HepG2 (cell line): Measurements from ENCODE around the gene THADA. TPM values are rescaled to one million over a fixed set of nuclear protein-coding genes. Genes with fewer than 3 reads are reported as not detected.

Experiments
- ARNT ChIP-seq: fragments of 450-650 bp; IDR thresholded peaks from 2 replicates; pipeline ENCODE4 v1.6.1; 2017
- FOSL1 ChIP-seq: sonication (generic); formaldehyde crosslinking; IDR thresholded peaks from 2 replicates; pipeline ENCODE4 v1.9.0; 2021; ENCODE audit warnings: missing genetic modification reagents, borderline replicate concordance
- GMEB2 ChIP-seq: IDR thresholded peaks from 2 replicates; pipeline ENCODE4 v1.6.1; 2016; ENCODE audit warnings: missing biosample characterization, missing genetic modification reagents, low read depth
- HDAC6 ChIP-seq: fragments of 200-600 bp; sonication (generic); IDR thresholded peaks from 2 replicates; pipeline ENCODE4 v1.7.0; 2017; ENCODE audit warnings: mild to moderate bottlenecking, antibody characterized with exemption, low read length, low read depth
- HOXA9 ChIP-seq: sonication (generic); formaldehyde crosslinking; IDR thresholded peaks from 2 replicates; pipeline ENCODE4 v1.8.1; 2022; ENCODE audit warnings: missing genetic modification reagents, mild to moderate bottlenecking, moderate library complexity, borderline replicate concordance
- JARID2 ChIP-seq: sonication (generic); formaldehyde crosslinking; IDR thresholded peaks from 2 replicates; pipeline ENCODE4 v1.8.1; 2023; ENCODE audit warnings: missing genetic modification reagents, inconsistent platforms; ENCODE audit not compliant: insufficient replicate concordance
- KDM1A ChIP-seq: IDR thresholded peaks from 2 replicates; pipeline ENCODE4 v1.6.1; 2016; ENCODE audit warnings: missing compliant biosample characterization
- KDM5B ChIP-seq: sonication (generic); formaldehyde crosslinking; IDR thresholded peaks from 2 replicates; pipeline ENCODE4 v1.4.0; 2020; ENCODE audit warnings: missing genetic modification reagents, mild to moderate bottlenecking, borderline replicate concordance
- MED8 ChIP-seq: sonication (generic); formaldehyde crosslinking; IDR thresholded peaks from 2 replicates; pipeline ENCODE4 v1.8.1; 2023; ENCODE audit warnings: mild to moderate bottlenecking, missing genetic modification reagents; ENCODE audit not compliant: insufficient replicate concordance
- NR2F2 ChIP-seq: IDR thresholded peaks from 2 replicates; pipeline ENCODE4 v1.6.1; 2012; ENCODE audit warnings: low read depth, inconsistent platforms, borderline replicate concordance
- SAP130 ChIP-seq: IDR thresholded peaks from 2 replicates; pipeline ENCODE4 v1.6.1; 2016; ENCODE audit warnings: low read depth
- SP4 ChIP-seq: sonication (generic); formaldehyde crosslinking; IDR thresholded peaks from 2 replicates; pipeline ENCODE4 v1.8.1; 2023; ENCODE audit warnings: mild to moderate bottlenecking, missing genetic modification reagents
- SUZ12 ChIP-seq: fragments of 150-350 bp; IDR thresholded peaks from 2 replicates; pipeline ENCODE4 v1.6.1; 2014; ENCODE audit warnings: low read depth, low read length
- ZBTB33 ChIP-seq: sonication (generic); formaldehyde crosslinking; IDR thresholded peaks from 2 replicates; pipeline ENCODE4 v1.4.0; 2020; ENCODE audit warnings: missing genetic modification reagents
- ZBTB4 ChIP-seq: sonication (generic); formaldehyde crosslinking; IDR thresholded peaks from 2 replicates; pipeline ENCODE4 v1.4.0; 2020; ENCODE audit warnings: missing genetic modification reagents, mild to moderate bottlenecking, borderline replicate concordance
- ZMYM4 ChIP-seq: sonication (generic); formaldehyde crosslinking; IDR thresholded peaks from 2 replicates; pipeline ENCODE4 v1.8.1; 2023; ENCODE audit warnings: mild to moderate bottlenecking, missing genetic modification reagents
- ZNF101 ChIP-seq: sonication (generic); formaldehyde crosslinking; IDR thresholded peaks from 2 replicates; pipeline ENCODE4 v1.4.0; 2020; ENCODE audit warnings: mild to moderate bottlenecking, low read depth, missing genetic modification reagents, borderline replicate concordance
- ZNF749 ChIP-seq: sonication (generic); formaldehyde crosslinking; IDR thresholded peaks from 2 replicates; pipeline ENCODE4 v1.8.0; 2022; ENCODE audit warnings: mild to moderate bottlenecking, missing genetic modification reagents, moderate library complexity, borderline replicate concordance
- ZZZ3 ChIP-seq: sonication (generic); formaldehyde crosslinking; IDR thresholded peaks from 2 replicates; pipeline ENCODE4 v1.4.0; 2020; ENCODE audit warnings: missing genetic modification reagents, mild to moderate bottlenecking, borderline replicate concordance
- polyA plus RNA-seq, 8 experiments: library from polyadenylated mRNA; depleted of rRNA in 3 of 8; stranded (reverse) in 7 of 8; unstranded in 1 of 8; fragments of >200 nt; fragmentation: Illumina TruSeq in 4 of 8; extraction: Trizol in 4 of 8; gene quantifications; 2 replicates each; pipeline versions ENCODE4 v1.2.1 to v1.2.3, GENCODE V29; 2011 to 2016; ENCODE audit warnings: low read depth in 4 of 8, missing spikeins in 1 of 8, mixed read lengths in 1 of 8; ENCODE audit not compliant: insufficient read depth in 1 of 8
- total RNA-seq, 5 experiments: library from RNA; depleted of rRNA; stranded (reverse); fragments of >200 nt; fragmentation: Illumina TruSeq; extraction: Trizol; gene quantifications; 2 replicates each; pipeline ENCODE4 v1.2.3, GENCODE V29; 2016; ENCODE audit warnings: low read depth in 1 of 5

The THADA gene
- total and polyA plus RNA-seq, 2 of the 13 experiments (the other 11 are each of a cell fraction or from before 2014, with no cell fraction given) = 12.7 to 21.7 TPM

GRCh38 chr2:43221763-43222474, 373.9 kb downstream of the THADA start (continued):
- no peak for TF ChIP-seq GMEB2 (CRISPR knock-in tag)
- TF ChIP-seq KDM5B (CRISPR knock-in tag) = peak; percentile 40; the same call in 1 of the 2 replicates
- peak; percentile 99 for TF ChIP-seq SAP130 (CRISPR knock-in tag)
- peak; percentile 60 for TF ChIP-seq MED8 (CRISPR knock-in tag)
- TF ChIP-seq KDM1A (CRISPR knock-in tag) = no peak
- no peak; the same call in none of the 2 replicates for TF ChIP-seq HDAC6
- TF ChIP-seq ZBTB4 (CRISPR knock-in tag) = no peak; the same call in 1 of the 2 replicates
- TF ChIP-seq HOXA9 (CRISPR knock-in tag) = peak; percentile 74; the same call in 1 of the 2 replicates
- peak; percentile 45 for TF ChIP-seq JARID2 (CRISPR knock-in tag)
- TF ChIP-seq ZBTB33 (CRISPR knock-in tag) = no peak
- TF ChIP-seq FOSL1 (CRISPR knock-in tag) = peak; percentile 71; the same call in 1 of the 2 replicates
- TF ChIP-seq ZZZ3 (CRISPR knock-in tag) = no peak
- peak; percentile 57; the same call in 1 of the 2 replicates for TF ChIP-seq SP4
- no peak; the same call in 1 of the 2 replicates for TF ChIP-seq ZNF749 (CRISPR knock-in tag)
- no peak for TF ChIP-seq NR2F2
- TF ChIP-seq ZMYM4 (CRISPR knock-in tag) = peak; percentile 79; the same call in 1 of the 2 replicates
- no peak for TF ChIP-seq ARNT
- no peak for TF ChIP-seq SUZ12
- no peak for TF ChIP-seq ZNF101 (CRISPR knock-in tag)
